SKM-1 treated with dmso at 0.1 percent for 144 hours (cell line): ENCODE results near the gene CORO1C.
A peak's percentile ranks its signal among the peaks of the same experiment; 100 is the strongest.
"Not testable (repeated sequence)": the region's sequence is repeated elsewhere in the genome, so short reads cannot be mapped to it uniquely, and the experiment has no call there.

ENCODE experiments used
- DNase-seq: peaks from one replicate; lab custom pipeline; 2025; ENCODE audit not compliant: unreplicated experiment; lab: John Stamatoyannopoulos, UW

Gene CORO1C

DNA sequence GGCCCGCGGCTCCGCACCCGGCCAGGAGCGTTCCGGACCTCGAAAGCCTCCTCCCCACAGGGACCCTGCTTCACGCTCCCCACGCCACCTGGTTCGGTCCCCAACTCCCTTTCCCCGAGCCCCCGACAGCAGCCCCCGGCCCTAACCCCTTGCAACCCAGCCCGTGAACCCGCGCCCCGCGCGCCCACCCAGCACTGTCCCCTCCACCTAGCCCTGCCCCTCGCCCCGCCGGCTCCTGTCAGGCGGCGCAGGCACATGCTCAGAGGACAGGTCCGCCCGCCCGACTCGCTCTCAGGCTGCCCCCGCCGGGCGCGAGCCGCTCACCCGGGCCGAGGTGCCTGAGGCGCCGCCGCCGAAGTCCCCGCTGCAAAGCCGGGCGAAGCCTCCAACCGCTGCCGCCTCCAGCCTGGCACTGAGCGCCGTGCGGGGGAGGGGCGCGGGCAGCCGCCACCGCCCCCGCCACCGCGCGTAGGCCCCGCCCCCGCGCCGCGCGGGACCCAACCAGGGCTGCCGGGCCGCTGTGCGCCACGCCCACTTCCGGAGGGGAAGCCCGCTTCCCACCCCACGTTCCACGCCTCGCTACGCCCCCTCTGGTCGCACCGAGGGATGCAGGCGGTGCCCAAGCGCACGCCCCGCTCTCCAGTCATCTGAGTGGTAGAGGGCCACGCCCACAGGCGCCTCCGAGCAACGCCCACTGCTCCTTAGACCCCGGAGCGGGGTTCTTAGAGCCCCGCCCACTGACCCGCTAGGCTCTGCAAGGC, at the start of gene CORO1C:
TSS of gene CORO1C (minus strand) at position 414 of the 761 bp plus-strand sequence. CDS start 30,200 bp downstream, outside the sequence.
- peak; percentile 76 for DNase-seq

DNA sequence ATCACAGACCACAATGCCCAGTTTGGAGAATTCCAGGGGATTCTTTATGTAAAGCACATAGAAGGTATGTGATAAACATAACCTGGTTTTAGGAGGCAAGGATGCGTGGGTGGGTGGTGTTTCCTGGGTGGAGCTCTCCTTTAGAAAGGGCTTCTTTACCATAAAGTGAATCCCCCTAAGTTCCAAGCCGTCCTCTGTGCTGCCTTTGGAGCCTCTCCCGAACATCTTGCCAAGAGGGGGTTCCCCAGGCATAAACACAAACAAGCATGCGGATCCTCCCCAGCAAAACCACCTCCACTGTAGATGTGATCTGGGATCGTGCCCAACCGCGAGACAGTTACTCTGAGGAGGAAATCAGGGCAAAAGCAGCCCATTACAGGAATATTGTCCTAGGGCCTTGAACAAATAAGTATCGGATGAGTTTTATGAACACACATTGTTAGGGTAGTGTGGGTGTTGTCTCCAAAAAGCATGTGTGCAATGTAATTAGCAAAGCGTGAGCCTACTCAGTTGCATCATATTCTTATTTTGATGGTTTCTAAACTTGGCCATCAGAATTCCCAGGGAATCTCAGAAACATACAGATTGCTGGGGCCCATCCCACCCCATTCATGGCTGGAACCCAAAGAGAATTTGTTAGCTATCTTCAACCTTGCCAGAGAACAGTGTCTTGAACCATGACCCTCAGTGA, 48.8 kb upstream of the CORO1C start:
- no peak for DNase-seq

DNA sequence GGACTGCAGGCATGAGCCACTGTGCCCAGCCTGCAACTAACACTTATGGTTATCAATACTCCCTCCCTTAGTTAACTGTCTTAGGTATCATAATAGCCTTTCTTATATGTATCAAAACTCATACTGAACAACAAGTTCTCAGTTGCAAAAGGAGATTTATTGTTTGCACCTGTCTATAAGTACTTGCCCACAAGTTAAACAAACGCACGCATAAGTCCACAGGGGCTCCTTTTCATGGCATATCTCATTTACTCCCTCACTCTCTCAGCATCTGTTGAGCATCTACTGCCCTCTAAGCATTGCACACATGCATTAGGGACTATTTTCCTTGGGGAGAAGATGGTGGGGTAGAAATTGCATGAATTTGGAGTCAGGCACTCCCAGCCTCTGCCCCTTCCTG, 46.7 kb upstream of the CORO1C start:
- DNase-seq, result no peak

DNA sequence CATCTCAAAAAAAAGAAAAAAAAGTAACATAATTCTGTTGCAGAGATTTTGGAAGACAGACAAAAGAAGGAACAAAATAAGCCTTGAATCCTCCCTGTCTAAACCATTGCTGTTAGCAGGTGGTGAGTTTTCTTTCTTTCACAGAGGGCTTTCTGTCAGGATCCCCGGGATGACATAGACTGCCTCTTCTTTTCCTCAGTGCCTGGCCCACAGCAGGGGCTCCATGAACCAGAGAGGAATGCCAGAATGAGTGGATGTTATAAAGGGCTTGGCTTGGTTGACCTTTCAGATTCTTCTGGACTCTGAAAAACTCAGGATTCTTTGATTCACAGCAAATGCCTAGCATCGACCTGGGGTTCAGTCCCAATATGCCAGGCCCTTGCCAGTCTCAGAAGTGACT, 45.8 kb upstream of the CORO1C start:
- no peak for DNase-seq

DNA sequence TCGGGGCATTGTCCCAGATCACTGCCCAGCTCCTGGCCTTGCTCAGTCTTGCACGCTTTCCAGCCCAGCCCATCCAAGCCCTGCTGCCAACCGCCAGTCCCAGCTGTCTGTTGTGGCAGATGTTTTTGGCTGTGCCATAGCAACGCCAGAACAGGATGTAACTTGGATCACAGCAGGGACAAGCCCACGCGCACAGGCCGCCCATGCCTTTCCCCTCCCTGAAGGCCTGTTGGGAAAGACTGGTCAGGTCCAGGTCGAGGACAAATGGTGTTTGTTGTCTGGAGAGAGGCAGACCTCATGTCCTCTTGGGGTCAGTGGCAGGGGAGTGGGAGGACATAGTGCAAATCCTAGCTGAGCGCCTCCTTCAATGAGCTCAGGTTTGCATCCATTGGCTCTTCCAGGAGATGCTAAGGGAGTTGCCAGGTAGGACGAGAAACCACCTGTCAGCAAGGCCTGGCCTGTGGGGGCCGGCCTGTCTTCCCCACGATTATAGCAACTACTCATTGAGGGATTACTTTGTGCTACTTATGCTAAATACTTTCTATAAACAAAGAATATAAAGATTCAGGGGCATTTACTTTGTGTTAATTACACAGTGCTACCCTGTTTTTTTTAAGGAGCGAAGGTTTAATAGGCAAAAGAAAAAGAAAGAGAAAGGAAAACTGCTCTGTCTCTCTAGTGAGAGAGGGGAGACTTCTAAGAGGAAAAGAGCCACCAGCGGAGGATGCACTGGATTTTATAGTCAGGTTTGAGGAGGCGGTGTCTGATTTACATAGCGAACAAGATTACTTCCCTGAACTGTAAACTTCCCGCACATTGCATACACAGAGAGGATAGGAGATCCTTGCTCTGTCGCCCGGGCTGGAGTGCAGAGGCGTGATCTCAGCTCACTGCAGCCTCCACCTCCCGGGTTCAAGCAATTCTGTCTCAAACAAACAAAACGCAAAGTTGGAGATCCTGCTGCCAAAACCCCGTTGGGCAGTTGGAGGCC, 42.8 kb upstream of the CORO1C start:
- no peak for DNase-seq

DNA sequence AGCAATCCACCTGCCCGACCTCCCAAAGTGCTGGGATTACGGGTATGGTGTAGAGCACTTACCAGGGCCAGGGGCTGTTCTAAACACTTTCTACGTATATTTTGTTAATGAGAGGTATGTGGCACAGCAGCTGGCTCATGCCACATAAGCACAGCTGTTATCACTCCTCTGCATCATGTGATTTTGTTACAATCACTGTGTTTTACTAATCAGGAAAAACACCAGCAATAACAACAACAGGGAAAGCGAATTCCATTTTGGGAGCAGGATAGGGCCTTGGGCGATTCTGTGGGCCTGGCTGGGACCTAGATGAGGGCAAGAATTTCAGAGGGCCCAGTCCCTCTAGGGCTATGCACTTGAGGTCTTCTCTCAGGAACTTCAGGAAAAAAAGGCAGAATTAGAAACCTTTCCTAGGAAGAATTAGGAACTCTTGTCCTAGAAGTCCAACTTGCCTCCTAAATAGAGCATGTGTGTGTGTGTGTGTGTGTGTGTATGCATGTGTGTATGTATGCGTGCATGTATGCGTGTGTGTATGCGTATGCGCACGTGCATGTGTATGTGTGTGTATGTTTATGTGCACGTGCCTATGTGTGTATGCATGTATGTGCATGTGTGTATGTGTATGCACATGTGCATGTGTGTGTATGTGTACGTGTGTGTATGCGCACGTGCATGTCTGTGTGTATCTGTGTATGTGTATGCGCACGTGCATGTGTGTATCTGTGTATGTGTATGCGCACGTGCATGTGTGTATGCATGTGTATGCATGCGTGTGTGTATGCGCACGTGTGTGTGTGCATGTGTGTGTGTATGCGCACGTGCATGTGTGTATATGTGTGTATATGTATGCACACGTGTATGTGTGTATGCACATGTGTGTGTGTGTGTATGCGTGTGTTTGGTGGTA, 41.8 kb upstream of the CORO1C start:
- DNase-seq, result no peak

DNA sequence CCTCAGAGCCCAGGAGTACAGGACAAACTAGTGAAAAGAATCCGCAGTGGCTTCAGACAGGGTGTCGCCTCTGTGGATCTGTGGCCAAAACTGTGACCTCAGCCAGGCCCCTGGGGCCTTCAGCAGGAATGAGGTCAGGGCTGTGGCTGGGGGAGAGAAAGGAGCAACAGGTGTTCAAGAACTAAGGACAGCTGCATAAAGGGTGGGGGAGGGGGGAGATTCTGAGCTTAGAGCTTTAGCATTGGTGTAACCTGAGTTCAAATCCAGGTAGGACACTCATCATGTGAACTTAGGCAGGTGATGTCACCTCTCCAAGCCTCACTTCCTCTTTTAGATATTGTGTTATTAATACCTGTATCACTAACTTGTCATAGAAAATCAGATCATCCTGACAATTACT, 40.9 kb upstream of the CORO1C start:
- DNase-seq, result no peak

DNA sequence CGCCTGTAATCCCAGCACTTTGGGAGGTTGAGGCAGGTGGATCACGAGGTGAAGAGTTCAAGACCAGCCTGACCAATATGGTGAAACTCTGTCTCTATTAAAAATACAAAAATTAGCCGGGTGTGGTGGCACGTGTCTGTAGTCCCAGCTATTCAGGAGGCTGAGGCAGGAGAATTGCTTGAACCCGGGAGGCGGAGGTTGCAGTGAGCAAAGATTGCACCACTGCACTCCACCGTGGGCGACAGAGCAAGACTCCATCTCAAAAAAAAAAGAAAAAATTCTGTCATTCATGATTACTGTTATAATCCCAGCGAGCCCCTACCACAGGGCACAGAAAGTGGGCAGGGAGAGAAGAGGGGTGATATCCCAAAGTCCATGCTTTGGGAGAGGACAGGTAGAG, 40.5 kb upstream of the CORO1C start:
- not testable (repeated sequence) for DNase-seq

DNA sequence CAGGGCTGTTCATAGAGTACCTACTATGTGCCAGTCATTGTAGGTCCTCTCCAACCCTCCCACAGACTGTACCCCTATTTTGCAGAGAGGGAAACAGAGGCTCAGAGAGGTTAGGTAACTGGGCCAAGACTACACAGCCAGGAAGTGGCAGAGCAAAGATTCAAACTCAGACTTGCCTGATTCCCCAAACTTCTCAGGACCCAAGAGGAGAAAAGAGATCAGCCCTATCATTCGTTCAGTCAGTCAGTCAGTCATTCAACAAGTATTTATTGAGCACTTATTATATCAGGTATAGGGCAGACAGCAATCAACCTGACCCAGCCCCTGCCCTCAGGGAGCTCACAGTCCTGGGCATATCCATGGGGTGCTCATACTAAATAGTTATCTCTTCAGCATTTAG, 39.6 kb upstream of the CORO1C start:
- DNase-seq, result no peak

DNA sequence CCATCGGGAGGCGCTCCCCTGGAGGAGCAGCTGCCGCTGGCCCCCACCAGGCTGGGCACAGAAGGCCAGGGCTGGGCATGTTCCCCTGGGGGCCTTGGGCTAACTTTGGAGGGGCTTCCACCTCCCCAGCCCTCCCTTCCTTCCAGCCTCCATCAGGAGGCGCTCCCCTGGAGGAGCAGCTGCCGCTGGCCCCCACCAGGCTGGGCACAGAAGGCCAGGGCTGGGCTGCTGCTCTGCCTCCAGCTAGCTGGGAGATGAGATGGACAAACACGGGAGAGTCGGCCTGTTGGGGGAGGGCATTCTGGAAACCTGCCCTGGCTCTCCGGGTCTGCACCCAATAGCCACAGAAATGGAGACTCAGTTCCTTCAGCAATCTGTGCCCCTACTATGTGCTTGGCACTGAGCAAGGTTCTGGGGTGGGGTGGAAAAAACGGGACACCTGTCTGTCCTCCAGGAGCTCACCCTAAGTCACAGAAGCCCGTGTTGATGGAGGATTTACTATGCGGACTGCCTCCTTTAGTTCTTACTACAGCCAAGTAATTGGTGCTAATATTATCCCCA, 39.0 kb upstream of the CORO1C start:
- DNase-seq, result no peak

DNA sequence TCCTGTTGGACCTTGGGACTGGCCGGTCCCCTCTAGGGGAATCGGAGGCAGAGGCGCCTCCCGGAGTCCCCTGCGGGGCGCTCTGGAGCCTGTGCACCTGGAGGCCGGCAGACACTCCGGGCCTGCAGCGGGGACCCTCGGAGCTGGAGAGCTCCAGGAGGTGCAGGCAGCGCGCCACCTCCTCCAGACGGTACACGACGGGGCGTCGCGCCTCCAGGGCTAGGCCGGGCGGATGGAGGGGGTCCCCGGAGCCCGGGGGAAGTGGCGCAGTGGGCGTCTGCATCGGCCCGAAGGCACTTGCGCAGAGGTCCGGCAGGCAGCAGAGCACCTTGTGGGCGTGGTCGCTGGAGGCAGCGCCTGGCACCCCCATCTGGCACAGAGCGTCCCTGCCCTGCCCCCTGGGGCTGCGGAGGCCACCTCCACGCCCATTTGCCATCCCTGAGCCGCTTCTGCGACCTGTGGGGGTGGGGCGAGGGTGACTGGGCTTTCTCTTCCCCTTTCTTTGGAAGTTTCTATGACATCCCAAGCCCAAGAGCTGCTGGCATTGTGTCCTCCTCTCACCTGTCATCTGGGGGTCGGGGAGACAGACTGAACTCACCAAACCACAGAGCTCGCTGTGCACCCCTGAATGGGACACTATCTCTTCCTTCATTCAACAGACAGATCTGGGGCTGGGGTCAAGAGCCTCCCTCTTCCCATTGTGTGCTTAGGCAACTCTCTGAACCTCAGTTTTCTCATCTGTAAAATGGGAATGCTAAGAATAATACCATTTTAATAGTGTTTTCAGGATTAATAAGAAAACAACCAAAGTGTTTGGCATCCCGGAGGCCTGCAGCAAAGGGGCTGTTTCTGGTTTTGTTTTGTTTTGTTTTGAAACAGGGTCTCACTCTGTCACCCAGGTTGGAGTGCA, 37.5 kb upstream of the CORO1C start:
- DNase-seq, result no peak

DNA sequence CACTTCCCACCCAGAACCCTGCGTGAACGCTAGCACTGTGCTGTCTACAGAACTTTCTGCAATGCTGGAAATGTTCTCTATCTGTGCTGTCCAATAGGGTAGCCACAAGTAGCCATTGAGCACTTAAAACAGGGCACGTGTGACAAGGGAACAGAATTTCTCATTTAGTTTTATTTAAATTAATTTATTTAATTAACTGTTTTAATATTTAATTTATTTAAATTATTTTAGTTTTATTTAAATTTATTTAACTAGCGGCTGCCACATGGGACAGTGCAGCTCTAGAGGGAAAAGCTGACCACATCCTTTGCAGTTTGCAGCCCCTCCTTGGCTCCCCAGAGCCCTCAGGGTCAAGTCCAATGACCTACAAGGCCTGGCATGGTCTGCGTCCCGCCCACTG, 35.0 kb upstream of the CORO1C start:
- no peak for DNase-seq

DNA sequence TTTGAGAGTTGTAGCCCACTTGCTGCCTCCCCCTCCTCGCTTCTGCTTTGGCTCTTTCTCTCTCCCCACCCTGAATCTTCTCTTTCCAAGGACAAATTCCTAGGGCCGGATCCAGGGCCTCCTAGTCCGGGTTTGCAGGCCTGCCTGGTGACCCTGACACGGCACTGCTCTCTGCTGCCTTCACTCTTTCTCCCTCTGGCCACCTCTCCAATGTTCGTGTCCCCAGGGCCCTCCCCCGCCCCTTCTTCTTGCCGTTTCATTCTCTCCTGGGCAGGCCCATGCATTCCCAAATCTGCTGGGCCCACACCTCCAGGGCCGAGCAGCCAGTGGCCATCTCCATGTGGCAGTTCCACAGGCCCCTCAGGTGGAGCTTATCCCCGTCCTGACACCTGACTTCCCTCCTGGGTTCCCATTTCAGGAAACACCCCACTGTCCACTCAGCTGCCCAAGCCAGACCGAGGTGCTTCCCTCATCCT, 34.0 kb upstream of the CORO1C start:
- DNase-seq, result no peak

DNA sequence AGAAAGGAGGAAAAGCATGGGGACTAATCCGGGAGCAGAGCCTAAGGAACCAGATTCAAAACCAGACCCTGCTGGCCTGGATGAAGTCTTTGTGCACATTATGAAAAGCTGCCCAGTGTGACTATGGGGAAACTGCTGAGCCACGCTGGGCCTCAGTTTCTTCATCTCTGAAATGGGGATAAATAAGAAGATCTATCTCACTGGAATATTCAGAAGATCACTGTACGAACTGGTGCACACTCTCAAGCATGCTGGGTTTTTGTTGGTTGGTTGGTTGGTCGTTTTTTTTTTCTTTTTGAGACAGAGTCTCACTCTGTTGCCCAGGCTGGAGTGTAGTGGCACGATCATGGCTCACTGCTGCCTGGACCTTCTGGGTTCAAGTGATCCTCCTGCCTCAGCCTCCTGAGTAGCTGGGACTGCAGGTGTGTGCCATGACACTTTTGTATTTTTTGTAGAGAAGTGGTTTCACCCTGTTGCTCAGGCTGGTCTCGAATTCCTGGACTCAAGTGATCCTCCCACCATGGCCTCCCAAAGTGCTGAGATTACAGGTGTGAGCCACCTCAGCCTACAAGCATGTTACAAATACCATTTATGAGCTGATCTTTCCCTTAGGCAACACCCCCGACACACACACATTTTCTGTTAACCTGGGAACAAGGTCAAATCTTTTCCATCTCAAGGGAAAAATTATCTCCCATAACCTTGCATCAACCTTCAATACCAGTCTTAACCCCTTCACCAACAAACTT, 33.4 kb upstream of the CORO1C start:
- DNase-seq, result no peak

DNA sequence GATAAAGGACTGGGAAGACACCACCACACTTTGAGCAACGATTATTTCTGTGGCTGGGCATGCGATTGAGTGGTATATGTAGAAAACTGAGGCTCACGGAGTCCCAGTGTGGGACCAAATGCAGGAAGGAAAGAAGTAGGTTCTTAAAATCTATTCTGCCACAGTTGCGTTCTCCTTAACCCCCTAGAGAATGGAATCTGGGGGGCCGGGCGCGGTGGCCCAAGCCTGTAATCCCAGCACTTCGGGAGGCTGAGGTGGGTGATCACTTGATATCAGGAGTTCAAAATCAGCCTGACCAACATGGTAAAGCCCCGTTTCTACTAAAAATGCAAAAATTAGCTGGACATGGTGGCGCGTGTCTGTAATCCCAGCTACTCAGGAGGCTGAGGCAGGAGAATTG, 29.9 kb upstream of the CORO1C start:
- no peak for DNase-seq

DNA sequence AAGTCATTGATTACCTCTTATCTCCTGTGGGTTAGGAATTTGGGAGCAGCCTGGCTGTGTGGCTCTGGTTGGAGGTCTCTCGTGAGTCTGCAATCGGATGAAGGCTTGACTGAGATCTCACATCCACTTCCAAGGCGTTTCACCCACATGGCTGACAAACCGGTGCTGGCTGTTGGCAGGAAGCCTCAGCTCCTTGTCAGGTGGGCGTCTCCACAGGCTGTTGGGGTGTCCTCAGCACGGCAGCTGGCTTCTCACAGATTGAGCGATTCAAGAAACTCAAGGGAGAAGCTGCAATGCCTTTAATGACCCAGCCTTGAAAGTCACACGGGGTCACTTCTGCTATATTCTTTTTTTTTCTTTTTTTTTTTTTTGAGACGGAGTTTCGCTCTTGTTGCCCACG, 28.6 kb upstream of the CORO1C start:
- DNase-seq, result no peak

DNA sequence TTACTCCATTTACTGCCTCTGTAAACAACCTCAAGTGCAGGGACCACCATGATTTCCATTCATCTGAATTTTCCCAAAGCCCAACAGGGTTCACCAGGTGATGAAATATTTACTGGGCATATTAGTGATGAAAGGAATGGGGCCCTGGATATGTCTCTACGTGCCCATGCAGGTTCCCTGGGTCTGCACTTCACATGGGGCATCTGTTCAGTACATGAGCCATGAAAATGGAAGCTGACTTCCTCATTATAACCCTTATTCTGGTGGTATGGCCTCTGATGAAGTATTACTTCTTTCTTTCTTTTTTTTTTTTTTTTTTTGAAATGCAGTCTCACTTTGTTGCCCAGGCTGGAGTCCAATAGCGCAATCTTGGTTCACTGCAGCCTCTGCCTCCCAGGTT, 26.5 kb upstream of the CORO1C start:
- DNase-seq, result no peak

DNA sequence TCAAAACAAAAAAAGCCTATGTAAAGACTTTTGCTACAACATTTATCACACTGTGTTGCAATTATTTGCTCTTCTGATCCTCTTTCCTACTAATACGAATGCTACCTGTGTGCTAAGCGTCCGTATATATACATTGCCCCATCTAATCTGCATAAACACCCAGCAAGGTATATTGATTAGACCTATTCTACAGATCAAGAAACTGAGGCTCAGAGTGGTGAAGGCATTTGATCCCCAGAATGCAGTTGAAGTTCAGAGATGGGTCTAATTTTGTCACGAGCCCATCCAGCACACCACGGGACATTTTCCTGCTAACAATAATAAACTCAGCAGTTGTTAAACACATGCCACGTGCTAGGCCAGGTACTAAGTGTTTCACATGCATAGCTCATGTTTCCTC, 25.1 kb upstream of the CORO1C start:
- no peak for DNase-seq
